CD4-positive, alpha-beta T cell treated with Interleukin-15 for 1 hour (primary cell): ENCODE measurements around the gene RASA1.
A peak's percentile ranks its signal among the peaks of the same experiment; 100 is the strongest.

Experiments
- DNase-seq: peaks from one replicate; pipeline ENCODE4 v3.0.0-alpha.2; 2020

Gene RASA1

GRCh38 chr5:87405472-87406155 is 137.9 kb downstream of the RASA1 start:
- DNase-seq, result no peak

GRCh38 chr5:87408204-87408603 is 140.5 kb downstream of the RASA1 start:
- no peak for DNase-seq

DNA sequence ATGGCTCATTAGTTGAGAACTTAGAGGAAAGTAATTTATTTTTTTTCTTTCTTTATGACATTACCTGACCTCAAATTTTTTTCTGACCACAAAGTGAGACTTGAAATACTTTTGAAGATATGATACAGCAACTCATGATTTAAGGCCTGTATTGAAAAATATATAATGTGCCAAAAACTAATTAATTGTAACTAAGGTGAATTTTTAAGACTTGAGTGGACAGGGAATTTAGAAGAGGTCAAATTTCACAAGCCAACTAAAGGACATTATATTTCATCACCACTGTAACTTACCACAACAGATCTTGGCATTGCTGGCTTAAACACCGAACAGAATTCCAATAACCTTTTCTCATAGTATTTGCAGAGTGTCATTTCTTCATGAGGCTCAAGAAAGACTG is 143.2 kb downstream of the RASA1 start:
- DNase-seq, result no peak

DNA sequence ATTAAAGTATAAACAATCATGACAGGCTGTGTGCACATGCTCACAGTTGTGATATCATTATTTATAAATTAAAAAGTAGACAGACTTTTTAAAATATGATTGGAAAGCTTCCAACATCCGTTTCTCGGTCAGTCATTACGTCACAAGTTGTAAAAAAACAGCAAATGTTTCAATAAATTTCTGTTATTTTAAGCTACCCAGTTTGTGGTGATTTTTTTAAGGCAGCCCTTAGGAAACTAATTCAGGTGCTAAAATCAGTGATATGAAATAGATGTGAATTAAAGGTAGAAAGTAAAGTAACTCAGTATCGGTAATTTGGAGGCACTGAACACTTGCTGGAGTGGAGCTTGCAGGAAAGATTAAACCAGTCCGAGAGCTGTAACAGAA is 143.9 kb downstream of the RASA1 start:
- DNase-seq, result no peak

- DNase-seq, result peak; percentile 33
These were observed 144.4 kb downstream of the RASA1 start for GRCh38 chr5:87411973-87412629.

GRCh38 chr5:87412630-87413342 is 145.1 kb downstream of the RASA1 start, which contains the start of gene CCNH:
Gene CCNH, minus strand, starts transcription at chr5:87412930. Its CDS starts 136 bp downstream, at chr5:87412794.
- DNase-seq, result peak; percentile 98

DNA sequence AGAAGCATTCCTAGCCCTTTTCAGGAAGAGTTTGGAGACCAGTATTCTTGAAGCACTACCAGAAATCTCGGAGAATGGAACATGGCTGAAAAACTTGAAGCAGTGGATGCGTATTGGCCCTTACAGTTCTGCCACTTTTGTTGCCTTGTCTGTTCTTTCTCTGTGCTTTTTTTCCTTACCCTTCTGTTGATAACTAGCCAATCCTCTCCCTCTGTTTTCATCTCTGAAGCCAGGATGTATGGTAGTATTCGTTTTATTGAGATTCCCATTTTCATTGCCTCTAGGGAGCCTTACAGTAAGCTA is 145.6 kb downstream of the RASA1 start:
- DNase-seq, result no peak

DNA sequence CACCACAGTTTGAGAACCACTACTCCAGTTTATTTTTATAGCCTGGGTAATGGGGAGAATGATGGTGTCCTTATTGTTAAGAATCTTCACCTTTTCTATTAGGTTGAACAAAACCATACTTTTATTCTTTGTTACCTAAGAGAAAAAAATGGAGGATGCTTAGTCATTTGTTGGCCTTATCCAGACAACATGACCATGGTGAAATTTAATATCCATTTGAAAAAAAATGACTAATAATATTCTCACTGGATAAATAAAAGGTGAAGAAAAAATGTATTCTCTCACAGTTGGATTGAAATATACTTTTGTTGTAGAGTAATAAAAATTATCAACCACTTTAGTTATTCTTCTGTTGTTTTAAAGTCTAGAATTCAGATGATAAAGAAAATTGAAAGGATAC is 150.8 kb downstream of the RASA1 start:
- DNase-seq, result no peak

DNA sequence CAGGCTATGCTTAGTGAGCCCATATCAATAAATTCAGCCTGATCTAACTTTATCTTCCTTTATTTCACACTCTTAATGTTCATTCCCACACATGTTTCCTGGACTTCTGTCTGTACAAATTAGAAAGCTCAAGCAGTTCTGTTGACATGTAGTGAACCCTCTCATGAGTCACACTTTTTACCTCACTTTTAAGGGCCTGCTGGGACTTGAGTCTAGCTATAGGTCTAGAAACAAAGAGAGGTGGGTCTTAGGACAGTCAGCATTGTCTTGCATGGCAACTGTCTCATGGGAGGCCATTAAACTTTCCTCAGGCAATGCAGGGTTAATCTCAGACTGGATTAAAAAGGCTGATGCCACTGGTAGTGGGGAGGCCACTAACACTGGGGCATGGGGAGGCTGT is 153.6 kb downstream of the RASA1 start:
- no peak for DNase-seq

DNA sequence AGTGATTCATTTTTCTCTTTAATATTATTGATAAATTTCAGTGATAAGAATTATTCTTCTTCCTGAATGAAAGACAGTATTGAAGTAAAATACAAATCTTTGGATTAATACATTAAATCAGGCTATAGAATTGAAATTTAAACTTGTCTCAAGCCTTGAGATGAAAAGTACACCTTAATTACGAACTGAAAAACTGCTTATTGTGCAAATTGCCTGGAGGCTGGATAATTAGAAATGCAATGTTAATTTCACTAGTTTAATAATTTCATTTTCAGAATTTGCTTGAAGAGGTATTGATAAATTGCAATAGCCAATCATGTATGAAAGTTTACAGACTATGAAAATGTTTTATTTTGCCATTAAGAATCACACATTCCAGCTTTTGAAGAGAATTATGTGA is 156.1 kb downstream of the RASA1 start:
- no peak for DNase-seq

DNA sequence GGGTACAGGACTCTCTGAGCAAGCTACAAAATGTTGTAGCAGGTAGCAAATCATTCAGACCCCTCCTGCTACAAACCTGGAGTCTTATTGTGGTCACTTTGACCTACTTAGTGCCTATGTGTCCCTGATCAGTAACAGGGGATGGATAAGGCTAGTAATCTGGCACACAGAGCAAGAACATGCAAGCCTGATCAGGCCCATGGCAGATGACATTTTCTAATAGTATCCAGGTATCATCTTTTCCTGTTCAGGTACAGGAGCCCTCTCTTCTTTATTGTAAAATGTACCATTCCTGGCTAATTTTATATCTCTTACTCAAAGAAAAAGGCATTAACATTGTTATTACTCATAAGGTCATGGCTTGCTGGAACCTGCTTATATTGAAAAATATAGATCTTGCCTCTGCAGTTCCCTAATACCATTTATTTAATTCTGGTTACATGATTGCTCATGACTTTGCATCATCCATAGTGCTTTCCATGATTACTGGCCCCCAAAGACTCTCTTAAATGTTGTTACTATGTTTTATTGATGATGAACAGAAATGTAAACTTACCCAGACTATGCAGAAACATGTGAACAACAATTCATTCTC is 163.3 kb downstream of the RASA1 start:
- DNase-seq, result no peak

DNA sequence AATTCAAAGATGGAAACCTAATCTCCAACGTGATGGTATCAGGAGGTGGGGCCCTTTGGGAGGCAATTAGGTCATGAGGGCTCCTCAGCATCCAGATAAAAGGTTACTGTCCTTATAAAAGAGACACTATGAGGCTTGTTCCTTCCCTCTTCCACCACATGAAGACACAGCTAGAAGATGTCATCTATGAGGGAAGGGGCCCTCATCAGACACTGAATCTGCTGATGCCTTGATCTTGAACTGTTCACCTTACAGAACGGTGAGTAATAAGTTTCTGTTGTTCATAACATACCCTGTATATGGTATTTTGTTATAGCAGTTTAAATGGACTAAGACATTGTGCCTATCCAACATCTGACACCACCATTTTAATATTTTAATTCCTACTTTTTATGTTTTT is 164.8 kb downstream of the RASA1 start:
- no peak for DNase-seq

DNA sequence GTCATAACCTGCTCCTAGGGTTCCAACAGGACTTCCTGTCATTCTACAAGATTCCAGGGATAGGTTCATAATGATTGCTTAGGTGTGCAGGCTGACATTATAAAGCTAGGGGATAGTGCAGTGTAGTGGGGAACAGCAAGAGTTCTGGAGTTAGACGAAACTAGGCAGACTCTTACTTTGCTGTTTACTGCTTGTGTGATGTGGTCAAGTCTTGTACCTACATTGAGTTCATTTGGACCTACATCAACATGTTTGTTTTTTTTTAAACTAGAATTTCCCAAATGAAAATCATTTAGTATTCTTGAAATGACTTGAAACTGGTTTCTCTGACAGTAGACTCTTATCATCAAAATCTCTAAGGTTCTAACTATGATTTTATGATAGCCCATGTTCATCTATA is 166.3 kb downstream of the RASA1 start:
- no peak for DNase-seq

GRCh38 chr5:87434461-87434860 is 166.8 kb downstream of the RASA1 start:
- no peak for DNase-seq

GRCh38 chr5:87435144-87435694 is 167.5 kb downstream of the RASA1 start:
- DNase-seq, result no peak

GRCh38 chr5:87437724-87438123 is 170.0 kb downstream of the RASA1 start:
- DNase-seq, result no peak

- DNase-seq, result no peak
These were observed 170.5 kb downstream of the RASA1 start for GRCh38 chr5:87438231-87438630.
